ENCODE data around the gene LAMA3.

LAMA3 gene

GRCh38 chr18:23971666-23972230 lies 282.5 kb downstream of the LAMA3 start:
- H3K27ac ChIP-seq (ENCODE audit: extremely low read depth, low read depth, low read length): no peak overlapping the region
- ChIA-PET CTCF (no interaction called here), POLR2A (no interaction called here)
- TF ChIP-seq ZNF23 (tag by site-specific recombination; IDR thresholded peaks at IDR 0.05; ENCODE audit: borderline replicate concordance) (no peak), ZNF837 (tag by site-specific recombination; IDR thresholded peaks at IDR 0.05) (no peak)
- no peaks in the 10 kb centered on the region for H3K36me3 ChIP-seq (ENCODE audit: control insufficient read depth in 2 of 2, insufficient read depth in 1 of 2, low read length in 2 of 2)
- H3K4me1 ChIP-seq (ENCODE audit: control insufficient read depth, insufficient read depth, low read length): no peaks in the 10 kb centered on the region
- H3K4me3 ChIP-seq (ENCODE audit: low read depth, low read length): no peak overlapping the region
- no peaks in the 10 kb centered on the region for H3K9me3 ChIP-seq (ENCODE audit: control insufficient read depth, insufficient read depth, low read depth, low read length)

DNA sequence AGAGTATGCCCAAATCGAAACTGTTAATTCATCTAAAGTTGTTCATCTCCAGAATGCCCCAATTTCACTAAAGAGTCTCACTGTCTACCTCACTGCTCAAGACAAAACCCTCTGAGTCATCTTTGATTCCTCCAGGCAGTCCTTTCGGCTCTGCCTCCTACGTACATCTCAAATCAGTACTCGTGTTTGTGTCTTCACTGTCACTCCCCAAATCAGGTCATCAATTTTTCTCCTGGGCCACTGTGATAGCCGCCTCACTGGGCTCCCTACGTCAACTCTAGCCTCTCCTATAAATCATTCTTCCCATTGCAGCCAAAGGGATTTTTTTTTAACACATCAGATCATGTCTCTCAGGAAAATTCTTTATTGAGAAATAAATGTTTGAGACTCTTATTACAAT lies 283.2 kb downstream of the LAMA3 start:
- CTCF ChIA-PET: no interaction called here

DNA sequence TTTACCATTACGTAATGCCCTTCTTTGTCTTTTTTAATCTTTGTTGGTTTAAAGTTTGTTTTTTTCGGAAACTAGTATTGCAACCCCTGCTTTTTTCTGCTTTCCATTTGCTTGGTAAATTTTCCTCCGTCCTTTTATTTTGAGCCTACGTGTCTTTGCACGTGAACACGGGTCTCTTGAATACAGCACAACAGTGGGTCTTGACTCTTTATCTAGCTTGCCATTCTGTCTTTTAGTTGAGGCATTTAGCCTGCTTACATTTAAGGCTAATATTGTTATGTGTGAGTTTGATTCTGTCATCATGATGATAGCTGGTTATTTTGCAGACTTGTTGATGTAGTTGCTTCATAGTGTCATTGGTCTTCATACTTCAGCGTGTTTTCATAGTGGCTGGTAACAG lies 287.9 kb downstream of the LAMA3 start:
- H3K36me3 ChIP-seq (ENCODE audit: control insufficient read depth in 2 of 2, insufficient read depth in 1 of 2, low read length in 2 of 2): no peaks in the 10 kb centered on the region
- POLR2A ChIA-PET: no interaction called here
- no peaks in the 10 kb centered on the region for H3K9me3 ChIP-seq (ENCODE audit: control insufficient read depth, insufficient read depth, low read depth, low read length)
- TF ChIP-seq ZNF529 (tag by site-specific recombination; IDR thresholded peaks at IDR 0.05; ENCODE audit: insufficient replicate concordance) (peak; percentile 70), SETDB1 (IDR thresholded peaks at IDR 0.05; ENCODE audit: insufficient read length, low read length) (peak; percentile 58), ZNF157 (tag by site-specific recombination; IDR thresholded peaks at IDR 0.05) (no peak), ZNF221 (tag by site-specific recombination; IDR thresholded peaks at IDR 0.05; ENCODE audit: borderline replicate concordance) (no peak)
- no peak overlapping the region for H3K27ac ChIP-seq (ENCODE audit: extremely low read depth, low read depth, low read length)
- no peak overlapping the region for H3K4me3 ChIP-seq (ENCODE audit: low read depth, low read length)
- CTCF ChIA-PET: interaction anchor here (0.7 kb wide), 1 partner anchor 9 kb away, joined by 4 read pairs; no protein-coding TSS in a partner anchor
- no peaks in the 10 kb centered on the region for H3K4me1 ChIP-seq (ENCODE audit: control insufficient read depth, insufficient read depth, low read length)

More for the DNA sequence above, 283.2 kb downstream of the LAMA3 start:
- Histone ChIP-seq H3K4me3 (ENCODE audit: low read depth, low read length) (no peak overlapping the region), H3K9me3 (ENCODE audit: control insufficient read depth, insufficient read depth, low read depth, low read length) (no peaks in the 10 kb centered on the region), H3K36me3 (ENCODE audit: control insufficient read depth in 2 of 2, insufficient read depth in 1 of 2, low read length in 2 of 2) (no peaks in the 10 kb centered on the region), H3K4me1 (ENCODE audit: control insufficient read depth, insufficient read depth, low read length) (no peaks in the 10 kb centered on the region), H3K27ac (ENCODE audit: extremely low read depth, low read depth, low read length) (no peak overlapping the region)
- POLR2A ChIA-PET: no interaction called here
- no peak for TF ChIP-seq ZNF354C (tag by site-specific recombination; IDR thresholded peaks at IDR 0.05; ENCODE audit: borderline replicate concordance, low read depth)

- no peaks in the 10 kb centered on the region for H3K36me3 ChIP-seq (ENCODE audit: control insufficient read depth in 2 of 2, insufficient read depth in 1 of 2, low read length in 2 of 2)
- POLR2A ChIA-PET: interaction anchor here (0.7 kb wide), 1 partner anchor 872 kb away, joined by 7 read pairs; no protein-coding TSS in a partner anchor
- H3K4me3 ChIP-seq (ENCODE audit: low read depth, low read length): no peak overlapping the region
- no peaks in the 10 kb centered on the region for H3K9me3 ChIP-seq (ENCODE audit: control insufficient read depth, insufficient read depth, low read depth, low read length)
- CTCF ChIA-PET: no interaction called here
- TF ChIP-seq GLIS1 (tag by site-specific recombination; IDR thresholded peaks at IDR 0.05) (peak; percentile 52), ZNF626 (tag by site-specific recombination; IDR thresholded peaks at IDR 0.05) (no peak), ZFHX2 (tag by site-specific recombination; conservative IDR thresholded peaks at IDR 0.05) (peak; percentile 28), ZNF768 (tag by site-specific recombination; IDR thresholded peaks at IDR 0.05) (no peak), ZNF660 (tag by site-specific recombination; IDR thresholded peaks at IDR 0.05) (no peak)
- TF ChIP-seq, protein P1, sequence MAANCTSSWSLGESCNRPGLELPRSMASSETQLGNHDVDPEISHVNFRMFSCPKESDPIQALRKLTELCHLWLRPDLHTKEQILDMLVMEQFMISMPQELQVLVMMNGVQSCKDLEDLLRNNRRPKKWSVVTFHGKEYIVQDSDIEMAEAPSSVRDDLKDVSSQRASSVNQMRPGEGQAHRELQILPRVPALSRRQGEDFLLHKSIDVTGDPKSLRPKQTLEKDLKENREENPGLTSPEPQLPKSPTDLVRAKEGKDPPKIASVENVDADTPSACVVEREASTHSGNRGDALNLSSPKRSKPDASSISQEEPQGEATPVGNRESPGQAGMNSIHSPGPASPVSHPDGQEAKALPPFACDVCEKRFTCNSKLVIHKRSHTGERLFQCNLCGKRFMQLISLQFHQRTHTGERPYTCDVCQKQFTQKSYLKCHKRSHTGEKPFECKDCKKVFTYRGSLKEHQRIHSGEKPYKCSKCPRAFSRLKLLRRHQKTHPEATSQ (tag by site-specific recombination; IDR thresholded peaks at IDR 0.05): no peak
- no peak overlapping the region for H3K27ac ChIP-seq (ENCODE audit: extremely low read depth, low read depth, low read length)
- H3K4me1 ChIP-seq (ENCODE audit: control insufficient read depth, insufficient read depth, low read length): no peaks in the 10 kb centered on the region
Measured at GRCh38 chr18:23977719-23978483, 288.6 kb downstream of the LAMA3 start.
